ENCODE measurements around the gene FURIN.

The FURIN gene

DNA sequence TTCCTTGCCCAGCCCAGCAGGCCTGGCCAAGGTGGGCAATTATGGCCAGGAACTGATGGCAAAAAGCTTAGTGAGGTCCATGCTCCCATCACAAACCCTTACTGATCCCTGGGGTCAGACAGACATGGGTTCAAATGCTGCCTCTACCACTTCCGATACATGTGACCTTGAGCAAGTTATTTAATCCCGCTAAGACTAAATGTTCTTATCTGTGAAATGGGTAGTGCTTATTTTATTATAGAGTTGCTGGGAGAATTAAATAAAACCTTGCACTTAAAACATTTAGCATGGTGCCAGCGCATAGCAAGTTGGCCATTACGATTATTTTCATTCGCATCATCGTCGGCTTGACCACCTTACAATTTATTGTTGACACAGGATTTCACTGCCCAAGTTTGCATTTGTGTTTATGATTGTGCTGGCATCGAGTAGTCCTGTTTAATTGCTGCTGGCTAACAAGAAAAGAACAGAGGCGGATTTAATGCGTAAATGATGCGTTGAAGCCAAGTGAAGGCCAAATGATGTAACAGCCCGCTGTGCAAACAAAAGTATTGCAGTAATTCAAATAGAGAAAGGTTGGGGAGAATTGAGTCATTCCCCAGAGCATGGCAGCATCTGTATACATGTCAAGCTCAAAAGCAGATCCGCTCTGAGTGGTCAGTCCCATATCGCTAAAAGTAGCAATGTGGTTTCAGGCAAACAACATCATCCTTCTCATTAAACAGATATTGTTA is 7.3 kb upstream of the FURIN start (continued):
- TF ChIP-seq, protein P1, sequence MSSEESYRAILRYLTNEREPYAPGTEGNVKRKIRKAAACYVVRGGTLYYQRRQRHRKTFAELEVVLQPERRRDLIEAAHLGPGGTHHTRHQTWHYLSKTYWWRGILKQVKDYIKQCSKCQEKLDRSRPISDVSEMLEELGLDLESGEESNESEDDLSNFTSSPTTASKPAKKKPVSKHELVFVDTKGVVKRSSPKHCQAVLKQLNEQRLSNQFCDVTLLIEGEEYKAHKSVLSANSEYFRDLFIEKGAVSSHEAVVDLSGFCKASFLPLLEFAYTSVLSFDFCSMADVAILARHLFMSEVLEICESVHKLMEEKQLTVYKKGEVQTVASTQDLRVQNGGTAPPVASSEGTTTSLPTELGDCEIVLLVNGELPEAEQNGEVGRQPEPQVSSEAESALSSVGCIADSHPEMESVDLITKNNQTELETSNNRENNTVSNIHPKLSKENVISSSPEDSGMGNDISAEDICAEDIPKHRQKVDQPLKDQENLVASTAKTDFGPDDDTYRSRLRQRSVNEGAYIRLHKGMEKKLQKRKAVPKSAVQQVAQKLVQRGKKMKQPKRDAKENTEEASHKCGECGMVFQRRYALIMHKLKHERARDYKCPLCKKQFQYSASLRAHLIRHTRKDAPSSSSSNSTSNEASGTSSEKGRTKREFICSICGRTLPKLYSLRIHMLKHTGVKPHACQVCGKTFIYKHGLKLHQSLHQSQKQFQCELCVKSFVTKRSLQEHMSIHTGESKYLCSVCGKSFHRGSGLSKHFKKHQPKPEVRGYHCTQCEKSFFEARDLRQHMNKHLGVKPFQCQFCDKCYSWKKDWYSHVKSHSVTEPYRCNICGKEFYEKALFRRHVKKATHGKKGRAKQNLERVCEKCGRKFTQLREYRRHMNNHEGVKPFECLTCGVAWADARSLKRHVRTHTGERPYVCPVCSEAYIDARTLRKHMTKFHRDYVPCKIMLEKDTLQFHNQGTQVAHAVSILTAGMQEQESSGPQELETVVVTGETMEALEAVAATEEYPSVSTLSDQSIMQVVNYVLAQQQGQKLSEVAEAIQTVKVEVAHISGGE (tag by site-specific recombination; conservative IDR thresholded peaks at IDR 0.05; ENCODE audit: low read depth): no peak
- TF ChIP-seq ZNF184 (tag by site-specific recombination; IDR thresholded peaks at IDR 0.05): peak; percentile 27; the same call in 1 of the 2 replicates
- TF ChIP-seq ZNF112 (tag by site-specific recombination; IDR thresholded peaks at IDR 0.05): no peak
- TF ChIP-seq, protein P2, sequence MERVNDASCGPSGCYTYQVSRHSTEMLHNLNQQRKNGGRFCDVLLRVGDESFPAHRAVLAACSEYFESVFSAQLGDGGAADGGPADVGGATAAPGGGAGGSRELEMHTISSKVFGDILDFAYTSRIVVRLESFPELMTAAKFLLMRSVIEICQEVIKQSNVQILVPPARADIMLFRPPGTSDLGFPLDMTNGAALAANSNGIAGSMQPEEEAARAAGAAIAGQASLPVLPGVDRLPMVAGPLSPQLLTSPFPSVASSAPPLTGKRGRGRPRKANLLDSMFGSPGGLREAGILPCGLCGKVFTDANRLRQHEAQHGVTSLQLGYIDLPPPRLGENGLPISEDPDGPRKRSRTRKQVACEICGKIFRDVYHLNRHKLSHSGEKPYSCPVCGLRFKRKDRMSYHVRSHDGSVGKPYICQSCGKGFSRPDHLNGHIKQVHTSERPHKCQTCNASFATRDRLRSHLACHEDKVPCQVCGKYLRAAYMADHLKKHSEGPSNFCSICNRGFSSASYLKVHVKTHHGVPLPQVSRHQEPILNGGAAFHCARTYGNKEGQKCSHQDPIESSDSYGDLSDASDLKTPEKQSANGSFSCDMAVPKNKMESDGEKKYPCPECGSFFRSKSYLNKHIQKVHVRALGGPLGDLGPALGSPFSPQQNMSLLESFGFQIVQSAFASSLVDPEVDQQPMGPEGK (tag by site-specific recombination; IDR thresholded peaks at IDR 0.05): 0 out of 2 replicates have a peak, but pooled peaks have one; percentile 21
- TF ChIP-seq ZNF701 (tag by site-specific recombination; IDR thresholded peaks at IDR 0.05): no peak
- TF ChIP-seq ZBTB21 (tag by site-specific recombination; IDR thresholded peaks at IDR 0.05): peak; percentile 85
- no peak; the same call in 1 of the 2 replicates for TF ChIP-seq ZNF610 (tag by site-specific recombination; IDR thresholded peaks at IDR 0.05; ENCODE audit: borderline replicate concordance)
- TF ChIP-seq ZNF521 (tag by site-specific recombination; IDR thresholded peaks at IDR 0.05): no peak
- TF ChIP-seq ZNF366 (tag by site-specific recombination; conservative IDR thresholded peaks at IDR 0.05): no peak
- TF ChIP-seq GLIS1 (tag by site-specific recombination; IDR thresholded peaks at IDR 0.05): no peak
- TF ChIP-seq OVOL3 (tag by site-specific recombination; IDR thresholded peaks at IDR 0.05): peak; percentile 85
- TF ChIP-seq ZNF140 (tag by site-specific recombination; IDR thresholded peaks at IDR 0.05): no peak
- TF ChIP-seq ZNF248 (tag by site-specific recombination; IDR thresholded peaks at IDR 0.05): no peak
- TF ChIP-seq ZNF398 (tag by site-specific recombination; IDR thresholded peaks at IDR 0.05): no peak
- no peak for TF ChIP-seq ZNF391 (tag by site-specific recombination; IDR thresholded peaks at IDR 0.05; ENCODE audit: borderline replicate concordance, low read depth)
- TF ChIP-seq ZNF24 (tag by site-specific recombination; IDR thresholded peaks at IDR 0.05): peak; percentile 91
- TF ChIP-seq KLF7 (tag by site-specific recombination; IDR thresholded peaks at IDR 0.05; ENCODE audit: borderline replicate concordance): no peak
- TF ChIP-seq HIC1 (tag by site-specific recombination; IDR thresholded peaks at IDR 0.05): no peak
- TF ChIP-seq ZFP69B (tag by site-specific recombination; IDR thresholded peaks at IDR 0.05): peak; percentile 86
- TF ChIP-seq ZNF19 (tag by site-specific recombination; IDR thresholded peaks at IDR 0.05; ENCODE audit: low read depth): no peak
- no peak for TF ChIP-seq BCL11B (tag by site-specific recombination; IDR thresholded peaks at IDR 0.05; ENCODE audit: low read depth)
- no peak for TF ChIP-seq ZNF670 (tag by site-specific recombination; IDR thresholded peaks at IDR 0.05; ENCODE audit: low read depth)
- TF ChIP-seq ZNF48 (tag by site-specific recombination; IDR thresholded peaks at IDR 0.05): no peak
- peak; percentile 75; the same call in 1 of the 2 replicates for TF ChIP-seq ZNF558 (tag by site-specific recombination; IDR thresholded peaks at IDR 0.05)
- TF ChIP-seq ZNF138 (tag by site-specific recombination; IDR thresholded peaks at IDR 0.05; ENCODE audit: borderline replicate concordance): no peak
- TF ChIP-seq KLF16 (tag by site-specific recombination; IDR thresholded peaks at IDR 0.05): no peak
- no peak for TF ChIP-seq ZBTB6 (tag by site-specific recombination; IDR thresholded peaks at IDR 0.05)
- TF ChIP-seq ZNF155 (tag by site-specific recombination; IDR thresholded peaks at IDR 0.05): no peak
- TF ChIP-seq KLF8 (tag by site-specific recombination; IDR thresholded peaks at IDR 0.05): peak; percentile 35; the same call in 1 of the 2 replicates

All from HEK293 (cell line).